ENCODE results near the gene SPATA31C2. TPM values are rescaled to one million over a fixed set of nuclear protein-coding genes. Genes with fewer than 3 reads are reported as not detected.
A peak's percentile ranks its signal among the peaks of the same experiment; 100 is the strongest.
"Not testable (repeated sequence)": the region's sequence is repeated elsewhere in the genome, so short reads cannot be mapped to it uniquely, and the experiment has no call there.

Gene SPATA31C2
- total RNA-seq (not detected), polyA plus RNA-seq (not detected)
- long read RNA-seq, donor 1 = 0 reads
- long read RNA-seq, donor 2 = 0 reads
- long read RNA-seq, donor 3 = 0 reads
- long read RNA-seq, donor 4 = 0 reads

- H3K4me1 ChIP-seq (ENCODE audit: control insufficient read depth, insufficient read depth, low read length); H3K27ac ChIP-seq (ENCODE audit: low read length); DNase-seq; H3K4me3 ChIP-seq (ENCODE audit: low read length); intact Hi-C loops (cut with DNase I); H3K9me3 ChIP-seq (ENCODE audit: control insufficient read depth, low read length); H3K27me3 ChIP-seq (ENCODE audit: control insufficient read depth, insufficient read depth); ATAC-seq: not testable (repeated sequence)
- 65% methylated on average over 1 of the region's 8 CpGs for WGBS
Measured at GRCh38 chr9:88138375-88138774, at the start of gene SPATA31C2. Gene SPATA31C2, minus strand, starts transcription at chr9:88138475. Its CDS starts 29 bp downstream, at chr9:88138446.

- intact Hi-C loops (cut with DNase I) = no loop called here
- DNase-seq = no peak
- Histone ChIP-seq H3K4me1 (ENCODE audit: control insufficient read depth, insufficient read depth, low read length) (no peaks in the 10 kb centered on the region), H3K4me3 (ENCODE audit: low read length) (no peak overlapping the region), H3K27ac (ENCODE audit: low read length) (no peak overlapping the region), H3K27me3 (ENCODE audit: control insufficient read depth, insufficient read depth) (no peaks in the 10 kb centered on the region), H3K9me3 (ENCODE audit: control insufficient read depth, low read length) (no peaks in the 10 kb centered on the region)
- no peak for ATAC-seq
- WGBS = 47% methylated on average over 2 of the region's 2 CpGs
Measured at GRCh38 chr9:88187631-88188030, 49.4 kb upstream of the SPATA31C2 start.

- no peak for DNase-seq
- WGBS = 88% methylated on average over 3 of the region's 3 CpGs
- Histone ChIP-seq H3K27me3 (ENCODE audit: control insufficient read depth, insufficient read depth) (no peaks in the 10 kb centered on the region), H3K9me3 (ENCODE audit: control insufficient read depth, low read length) (no peaks in the 10 kb centered on the region), H3K4me3 (ENCODE audit: low read length) (no peak overlapping the region), H3K4me1 (ENCODE audit: control insufficient read depth, insufficient read depth, low read length) (no peaks in the 10 kb centered on the region), H3K27ac (ENCODE audit: low read length) (no peak overlapping the region)
- ATAC-seq = no peak
- intact Hi-C loops (cut with DNase I) = no loop called here
Measured at GRCh38 chr9:88186495-88187110, 48.3 kb upstream of the SPATA31C2 start.

GRCh38 chr9:88184976-88185375, 46.7 kb upstream of the SPATA31C2 start:
- intact Hi-C loops (cut with DNase I) = no loop called here
- H3K9me3 ChIP-seq (ENCODE audit: control insufficient read depth, low read length) = no peaks in the 10 kb centered on the region
- no peak overlapping the region for H3K27ac ChIP-seq (ENCODE audit: low read length)
- 49% methylated on average over 2 of the region's 2 CpGs for WGBS
- no peak overlapping the region for H3K4me3 ChIP-seq (ENCODE audit: low read length)
- no peak for DNase-seq
- H3K27me3 ChIP-seq (ENCODE audit: control insufficient read depth, insufficient read depth) = no peaks in the 10 kb centered on the region
- no peaks in the 10 kb centered on the region for H3K4me1 ChIP-seq (ENCODE audit: control insufficient read depth, insufficient read depth, low read length)
- ATAC-seq = no peak

- peak in 1 of 3 donors; percentile 51 for DNase-seq
- ATAC-seq = no peak
Measured at GRCh38 chr9:88183798-88184495, 45.7 kb upstream of the SPATA31C2 start.

GRCh38 chr9:88182501-88182900, 44.2 kb upstream of the SPATA31C2 start:
- no peak for DNase-seq
- Histone ChIP-seq H3K27ac (ENCODE audit: low read length) (no peak overlapping the region), H3K4me1 (ENCODE audit: control insufficient read depth, insufficient read depth, low read length) (no peaks in the 10 kb centered on the region), H3K4me3 (ENCODE audit: low read length) (no peak overlapping the region), H3K9me3 (ENCODE audit: control insufficient read depth, low read length) (no peaks in the 10 kb centered on the region), H3K27me3 (ENCODE audit: control insufficient read depth, insufficient read depth) (no peaks in the 10 kb centered on the region)
- intact Hi-C loops (cut with DNase I) = no loop called here
- WGBS = 53% methylated on average over 6 of the region's 6 CpGs
- no peak for ATAC-seq

More at GRCh38 chr9:88183798-88184495, 45.7 kb upstream of the SPATA31C2 start:
- intact Hi-C loops (cut with DNase I) = no loop called here
- H3K27ac ChIP-seq (ENCODE audit: low read length) = no peak overlapping the region
- no peaks in the 10 kb centered on the region for H3K9me3 ChIP-seq (ENCODE audit: control insufficient read depth, low read length)
- H3K4me1 ChIP-seq (ENCODE audit: control insufficient read depth, insufficient read depth, low read length) = no peaks in the 10 kb centered on the region
- 54% methylated on average over 5 of the region's 5 CpGs for WGBS
- H3K27me3 ChIP-seq (ENCODE audit: control insufficient read depth, insufficient read depth) = no peaks in the 10 kb centered on the region
- H3K4me3 ChIP-seq (ENCODE audit: low read length) = no peak overlapping the region

- no peak for DNase-seq
- intact Hi-C loops (cut with DNase I) = no loop called here
- H3K4me1 ChIP-seq (ENCODE audit: control insufficient read depth, insufficient read depth, low read length) = no peaks in the 10 kb centered on the region
- ATAC-seq = no peak
- no peaks in the 10 kb centered on the region for H3K9me3 ChIP-seq (ENCODE audit: control insufficient read depth, low read length)
- no peak overlapping the region for H3K4me3 ChIP-seq (ENCODE audit: low read length)
- H3K27ac ChIP-seq (ENCODE audit: low read length) = no peak overlapping the region
- no peaks in the 10 kb centered on the region for H3K27me3 ChIP-seq (ENCODE audit: control insufficient read depth, insufficient read depth)
- WGBS = 94% methylated on average over 23 of the region's 23 CpGs
Measured at GRCh38 chr9:88180081-88180765, 41.9 kb upstream of the SPATA31C2 start.

- ATAC-seq (peak; percentile 50 to 66), DNase-seq (peak in 1 of 3 donors; percentile 55)
- WGBS = 49% methylated on average over 5 of the region's 5 CpGs
- no peaks in the 10 kb centered on the region for H3K27me3 ChIP-seq (ENCODE audit: control insufficient read depth, insufficient read depth)
- no peak overlapping the region for H3K4me3 ChIP-seq (ENCODE audit: low read length)
- no peak overlapping the region for H3K27ac ChIP-seq (ENCODE audit: low read length)
- no peaks in the 10 kb centered on the region for H3K9me3 ChIP-seq (ENCODE audit: control insufficient read depth, low read length)
- no peaks in the 10 kb centered on the region for H3K4me1 ChIP-seq (ENCODE audit: control insufficient read depth, insufficient read depth, low read length)
- intact Hi-C loops (cut with DNase I) = loop anchor here in 1 of 4 donors (10.0 kb wide), 1 partner anchor 396 kb away; no protein-coding TSS in a partner anchor
Measured at GRCh38 chr9:88179062-88179521, 40.8 kb upstream of the SPATA31C2 start.

- H3K27me3 ChIP-seq (ENCODE audit: control insufficient read depth, insufficient read depth) = no peaks in the 10 kb centered on the region
- DNase-seq (no peak), ATAC-seq (no peak)
- H3K4me1 ChIP-seq (ENCODE audit: control insufficient read depth, insufficient read depth, low read length) = no peaks in the 10 kb centered on the region
- WGBS = 62% methylated on average over 6 of the region's 6 CpGs
- intact Hi-C loops (cut with DNase I) = loop anchor here in 1 of 4 donors (10.0 kb wide), 1 partner anchor 396 kb away; no protein-coding TSS in a partner anchor
- no peak overlapping the region for H3K4me3 ChIP-seq (ENCODE audit: low read length)
- no peaks in the 10 kb centered on the region for H3K9me3 ChIP-seq (ENCODE audit: control insufficient read depth, low read length)
- H3K27ac ChIP-seq (ENCODE audit: low read length) = no peak overlapping the region
Measured at GRCh38 chr9:88178641-88179040, 40.4 kb upstream of the SPATA31C2 start.

- DNase-seq (no peak), ATAC-seq (no peak)
- H3K9me3 ChIP-seq (ENCODE audit: control insufficient read depth, low read length) = no peaks in the 10 kb centered on the region
- no peak overlapping the region for H3K27ac ChIP-seq (ENCODE audit: low read length)
- H3K4me1 ChIP-seq (ENCODE audit: control insufficient read depth, insufficient read depth, low read length) = no peaks in the 10 kb centered on the region
- no peak overlapping the region for H3K4me3 ChIP-seq (ENCODE audit: low read length)
- H3K27me3 ChIP-seq (ENCODE audit: control insufficient read depth, insufficient read depth) = no peaks in the 10 kb centered on the region
- WGBS = 78% methylated on average over 3 of the region's 3 CpGs
- intact Hi-C loops (cut with DNase I) = loop anchor here in 1 of 4 donors (10.0 kb wide), 1 partner anchor 397 kb away; no protein-coding TSS in a partner anchor
Measured at GRCh38 chr9:88177371-88177770, 39.1 kb upstream of the SPATA31C2 start.

- H3K27me3 ChIP-seq (ENCODE audit: control insufficient read depth, insufficient read depth) = no peaks in the 10 kb centered on the region
- no peak overlapping the region for H3K4me3 ChIP-seq (ENCODE audit: low read length)
- DNase-seq = no peak
- ATAC-seq = no peak
- H3K27ac ChIP-seq (ENCODE audit: low read length) = no peak overlapping the region
- no peaks in the 10 kb centered on the region for H3K4me1 ChIP-seq (ENCODE audit: control insufficient read depth, insufficient read depth, low read length)
- no peaks in the 10 kb centered on the region for H3K9me3 ChIP-seq (ENCODE audit: control insufficient read depth, low read length)
- intact Hi-C loops (cut with DNase I) = loop anchor here in 1 of 4 donors (10.0 kb wide), 1 partner anchor 400 kb away; no protein-coding TSS in a partner anchor
- WGBS = 61% methylated on average over 4 of the region's 4 CpGs
Measured at GRCh38 chr9:88174324-88174723, 36.0 kb upstream of the SPATA31C2 start.

All from right cardiac atrium (tissue), 5 donors.